Left renal pelvis (tissue), 4 donors: ENCODE measurements around the gene PLEKHG5. TPM values are rescaled to one million over a fixed set of nuclear protein-coding genes. Genes with fewer than 3 reads are reported as not detected.
"Not testable (repeated sequence)": the region's sequence is repeated elsewhere in the genome, so short reads cannot be mapped to it uniquely, and the experiment has no call there.

Source experiments
- DNase-seq, 4 donors: peaks; one replicate each; pipeline ENCODE4 v3.0.0-alpha.2; 2013; ENCODE audit warnings: low read depth in 4 of 4, low spot score in 3 of 4
- polyA plus RNA-seq, 4 donors: library from polyadenylated mRNA; unstranded; fragments of 120-200 nt; gene quantifications; one replicate each; pipeline ENCODE4 v1.2.1, GENCODE V29; 2013; ENCODE audit not compliant: insufficient read length in 4 of 4

PLEKHG5 gene
- polyA plus RNA-seq, 4 donors, result 10.9 to 23.5 (median 14.0) TPM

DNA sequence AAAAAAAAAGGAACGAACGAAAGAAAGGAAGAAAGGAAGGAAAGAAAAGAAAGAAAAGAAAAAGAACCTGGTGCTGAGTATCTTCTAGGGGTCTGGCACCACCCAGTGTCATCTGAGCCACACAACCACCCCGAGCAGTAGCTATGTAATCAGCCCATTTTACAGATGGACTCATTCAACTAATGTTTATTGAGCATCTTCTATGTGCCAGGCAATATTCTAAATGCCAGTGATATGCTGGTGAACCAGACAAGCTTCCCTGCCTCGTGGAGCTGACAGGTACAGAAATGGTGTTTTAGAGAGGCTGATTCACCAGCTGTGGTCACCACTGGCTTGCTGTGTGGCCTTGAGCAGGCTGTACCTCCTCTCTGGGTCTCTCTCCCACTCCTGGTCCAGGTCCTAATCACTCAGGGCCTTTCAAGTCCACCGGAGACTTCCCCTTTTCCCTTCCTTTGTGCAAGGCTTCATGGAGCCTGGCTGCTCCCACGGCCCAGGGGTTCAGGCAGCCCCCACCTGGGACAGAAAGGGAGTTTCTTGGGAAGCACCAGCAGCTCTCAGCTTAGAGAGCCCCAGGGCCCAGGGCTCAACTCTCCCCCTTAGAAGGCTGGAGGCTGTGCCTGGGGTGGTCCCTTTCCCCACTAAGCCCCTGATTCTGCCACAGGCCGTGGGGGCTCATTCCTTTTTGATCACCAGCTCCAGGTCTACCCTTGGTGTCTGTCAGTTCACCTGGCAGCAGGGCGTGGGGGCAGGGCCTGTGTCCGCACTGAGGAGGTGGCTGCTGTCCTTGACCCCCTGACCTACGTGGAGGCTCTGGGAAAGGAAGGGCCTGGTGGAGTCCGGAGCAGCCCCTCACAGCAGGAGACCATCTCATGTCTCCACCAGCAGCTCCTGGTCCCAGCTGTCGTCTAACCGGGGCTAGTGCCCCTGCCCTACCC, 59.6 kb downstream of the PLEKHG5 start:
- DNase-seq, result not testable (repeated sequence)

- not testable (repeated sequence) for DNase-seq
Measured at GRCh38 chr1:6429660-6430411, 61.6 kb downstream of the PLEKHG5 start.

DNA sequence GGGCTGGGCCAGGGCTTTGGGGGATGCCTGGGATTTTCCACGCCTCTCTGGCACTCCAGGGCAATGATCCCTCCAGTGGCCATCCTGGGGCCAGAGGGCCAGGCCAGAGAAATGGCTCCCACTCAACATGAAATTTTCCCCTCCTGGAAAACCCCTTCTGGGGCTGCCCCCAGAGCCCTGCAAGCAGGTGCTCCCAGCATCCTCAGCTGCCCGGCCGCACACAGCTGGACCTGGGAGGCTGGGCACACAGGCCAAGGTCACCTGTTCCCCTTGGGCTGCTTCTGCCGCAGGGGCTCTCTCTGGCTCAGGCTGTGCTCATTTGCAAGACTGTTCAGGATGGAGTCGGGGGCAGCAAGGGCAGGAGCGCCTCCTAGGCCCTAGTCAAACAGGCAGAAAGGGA, 63.0 kb downstream of the PLEKHG5 start:
- not testable (repeated sequence) for DNase-seq

GRCh38 chr1:6427441-6428390, 63.8 kb downstream of the PLEKHG5 start:
- no peak for DNase-seq

GRCh38 chr1:6426972-6427350, 64.5 kb downstream of the PLEKHG5 start:
- DNase-seq, result no peak

DNA sequence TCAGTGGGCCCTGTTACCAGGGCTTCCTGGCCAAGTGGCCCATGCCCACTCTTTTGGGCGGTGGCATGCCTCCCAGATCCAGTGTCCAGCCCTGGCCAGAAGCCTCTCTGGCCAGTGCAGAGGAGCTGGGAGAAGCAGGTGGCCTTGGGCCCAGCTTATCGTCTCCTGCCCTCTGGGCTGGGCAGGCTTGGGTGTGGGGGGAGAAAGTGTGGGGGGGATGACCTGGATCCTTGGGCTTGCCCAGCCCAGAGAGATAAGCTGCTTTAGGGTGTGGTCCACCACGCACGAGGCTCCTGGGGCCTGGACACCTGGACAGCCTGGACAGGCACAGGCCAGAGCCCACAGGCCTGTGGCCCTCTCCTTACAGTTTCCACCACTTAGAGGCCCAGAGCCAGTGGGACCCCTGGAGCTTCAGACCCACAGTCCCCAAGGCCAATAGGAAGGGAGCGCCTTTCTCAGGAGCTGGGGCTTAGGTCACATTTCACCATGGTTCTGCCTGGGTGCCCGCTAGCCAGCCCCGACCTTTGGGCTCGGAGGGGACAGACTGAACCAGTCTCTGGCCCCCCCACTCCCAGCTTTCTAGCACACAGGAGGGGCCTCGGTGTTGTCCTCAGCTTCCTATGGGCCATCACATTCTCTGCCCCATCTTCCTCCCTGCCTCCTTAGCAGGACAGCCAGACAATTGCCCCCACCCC, 65.0 kb downstream of the PLEKHG5 start:
- DNase-seq, result no peak

DNA sequence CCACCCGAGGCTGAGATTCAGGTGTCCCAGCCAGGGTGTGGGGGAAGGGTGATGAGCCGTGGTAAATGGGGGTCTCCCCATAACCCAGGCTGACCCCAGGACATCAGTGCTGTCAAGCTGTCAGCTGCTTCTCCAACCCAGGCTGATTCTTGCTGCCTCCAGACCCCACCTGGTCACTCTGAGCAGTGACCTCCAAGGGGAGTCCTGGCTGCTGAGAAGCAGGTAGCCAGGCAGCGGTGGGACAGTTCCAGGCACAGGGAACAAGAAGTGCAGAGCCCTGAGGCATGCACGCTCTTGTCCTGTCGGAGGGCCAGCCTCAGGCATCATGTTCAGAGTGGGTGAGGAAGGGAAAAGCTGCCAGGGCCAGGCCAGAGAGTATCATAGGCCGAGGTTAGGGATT, 65.8 kb downstream of the PLEKHG5 start:
- no peak for DNase-seq

DNA sequence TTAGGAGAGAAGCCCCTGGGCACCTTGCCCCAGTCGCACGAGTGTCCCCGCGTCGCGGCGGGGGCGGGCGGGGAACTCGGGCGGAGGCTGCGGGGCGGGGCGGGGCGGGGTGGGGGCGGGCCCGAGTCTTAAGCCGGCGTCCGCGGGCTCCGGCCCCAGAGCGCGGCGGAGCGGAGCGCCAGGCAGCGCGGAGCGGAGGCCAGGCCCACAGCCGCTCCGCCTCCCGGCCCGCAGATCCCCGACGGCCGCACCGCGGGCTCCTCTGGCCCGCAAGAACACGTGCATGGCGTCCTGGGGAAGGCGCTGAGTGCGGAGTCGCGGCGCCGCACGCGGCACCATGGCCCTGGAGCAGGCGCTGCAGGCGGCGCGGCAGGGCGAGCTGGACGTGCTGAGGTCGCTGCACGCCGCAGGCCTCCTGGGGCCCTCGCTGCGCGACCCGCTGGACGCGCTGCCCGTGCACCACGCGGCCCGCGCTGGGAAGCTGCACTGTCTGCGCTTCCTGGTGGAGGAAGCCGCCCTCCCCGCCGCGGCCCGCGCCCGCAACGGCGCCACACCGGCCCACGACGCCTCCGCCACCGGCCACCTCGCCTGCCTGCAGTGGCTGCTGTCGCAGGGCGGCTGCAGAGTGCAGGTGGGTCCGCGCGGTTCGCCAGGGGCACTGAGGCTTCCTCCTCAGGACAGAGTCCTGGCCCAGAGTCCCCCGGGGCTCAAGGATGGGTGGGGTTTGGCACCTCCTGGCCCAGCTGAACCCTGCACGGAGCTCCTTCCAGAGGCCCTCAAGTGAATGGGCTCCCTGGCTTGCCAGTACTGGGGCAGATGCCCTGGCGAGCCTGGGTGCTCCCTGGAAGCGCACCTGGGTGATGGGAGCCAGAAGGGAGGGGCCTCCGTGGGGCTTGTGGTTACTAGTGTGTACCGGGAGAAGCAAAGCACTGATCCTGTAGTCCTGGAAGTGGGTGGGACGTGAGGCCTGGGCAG, 66.6 kb downstream of the PLEKHG5 start, which contains the start of gene ESPN:
Gene ESPN, plus strand, starts transcription at position 158 of the 975 bp plus-strand sequence. Its CDS starts 180 bp downstream, at position 338.
- DNase-seq, result no peak

- no peak for DNase-seq
Measured at GRCh38 chr1:6424000-6424565, 67.4 kb downstream of the PLEKHG5 start.

DNA sequence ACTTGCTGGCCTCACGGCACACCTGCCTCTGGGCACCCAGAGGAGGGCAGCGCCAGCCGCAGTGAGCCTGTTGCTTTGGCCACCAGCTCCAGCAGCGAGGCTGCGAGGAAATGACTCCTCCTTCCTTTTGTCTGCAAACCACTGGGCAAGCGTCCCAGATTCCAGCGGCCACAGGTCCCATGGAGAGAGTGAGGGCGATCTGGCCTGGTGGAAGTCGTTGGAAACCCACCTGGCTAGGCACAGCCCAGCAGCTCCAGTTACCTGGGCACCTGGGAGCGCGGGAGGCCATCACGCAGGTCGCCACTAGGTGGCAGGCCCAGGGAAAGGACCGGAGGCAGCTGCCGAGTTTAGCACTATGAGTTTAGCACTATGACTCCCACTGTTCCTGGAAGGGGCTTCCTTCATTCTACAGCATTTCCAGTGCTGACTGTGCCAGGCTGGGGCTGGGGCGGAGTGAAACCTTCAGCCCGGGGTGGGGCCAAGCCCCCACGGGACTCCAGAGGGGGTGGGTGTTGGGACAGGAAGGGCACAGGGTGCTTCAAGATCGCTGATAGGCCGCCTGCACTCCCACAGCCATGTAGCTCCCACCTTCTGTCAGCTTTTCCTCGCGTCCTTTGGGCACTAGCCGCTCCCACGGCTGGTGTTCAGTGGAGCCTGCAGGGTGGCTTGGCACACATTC, 68.0 kb downstream of the PLEKHG5 start:
- DNase-seq, result no peak

DNA sequence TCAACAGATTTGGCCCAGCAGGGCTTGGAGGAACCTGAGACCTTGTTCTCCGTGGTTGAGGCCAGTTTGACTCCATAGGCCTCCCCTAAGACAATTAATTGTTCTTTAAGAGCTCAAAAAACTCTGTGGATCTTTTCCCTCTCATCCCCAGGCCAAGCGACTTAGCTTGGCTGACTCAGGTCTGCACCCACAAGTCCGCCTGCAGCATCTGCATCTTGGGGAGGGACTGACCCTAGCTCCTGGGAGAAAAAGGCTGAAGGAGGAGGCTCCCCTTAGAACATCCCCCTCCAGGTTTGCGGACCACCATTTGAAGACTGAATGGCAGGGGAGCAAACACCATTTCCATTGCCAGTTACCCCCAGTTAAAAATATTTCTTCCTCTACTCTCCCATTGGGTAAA, 70.2 kb downstream of the PLEKHG5 start:
- DNase-seq, result no peak

DNA sequence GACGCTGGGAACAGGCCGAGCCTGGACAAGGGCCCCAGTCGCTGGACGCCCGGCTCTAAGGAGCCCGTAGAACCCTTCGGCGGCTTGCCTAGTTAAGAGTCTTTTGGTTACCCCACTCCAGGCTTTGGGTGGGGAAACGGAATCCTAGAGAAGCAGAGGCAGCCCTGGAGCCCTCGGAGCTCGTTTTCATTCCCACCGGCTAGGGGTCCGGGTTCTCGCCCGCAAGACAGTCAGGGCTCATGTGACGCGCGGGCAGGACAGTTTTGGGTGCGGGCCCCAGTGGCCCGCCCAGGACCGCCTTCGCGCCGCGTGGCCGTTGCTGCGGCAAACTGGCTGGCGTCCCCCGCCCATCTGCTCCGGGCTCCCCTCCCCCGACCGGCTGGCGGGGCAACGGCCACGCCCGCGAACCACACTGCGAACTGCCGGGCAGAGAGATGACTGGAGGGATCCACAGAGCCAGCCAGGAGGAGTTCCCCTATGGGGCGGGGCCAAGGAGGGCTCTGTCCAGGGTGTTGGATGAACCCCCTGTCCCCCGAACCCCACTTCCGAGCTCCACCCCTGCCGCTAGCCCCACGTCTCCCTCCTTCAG, 70.9 kb downstream of the PLEKHG5 start:
- DNase-seq, result no peak

DNA sequence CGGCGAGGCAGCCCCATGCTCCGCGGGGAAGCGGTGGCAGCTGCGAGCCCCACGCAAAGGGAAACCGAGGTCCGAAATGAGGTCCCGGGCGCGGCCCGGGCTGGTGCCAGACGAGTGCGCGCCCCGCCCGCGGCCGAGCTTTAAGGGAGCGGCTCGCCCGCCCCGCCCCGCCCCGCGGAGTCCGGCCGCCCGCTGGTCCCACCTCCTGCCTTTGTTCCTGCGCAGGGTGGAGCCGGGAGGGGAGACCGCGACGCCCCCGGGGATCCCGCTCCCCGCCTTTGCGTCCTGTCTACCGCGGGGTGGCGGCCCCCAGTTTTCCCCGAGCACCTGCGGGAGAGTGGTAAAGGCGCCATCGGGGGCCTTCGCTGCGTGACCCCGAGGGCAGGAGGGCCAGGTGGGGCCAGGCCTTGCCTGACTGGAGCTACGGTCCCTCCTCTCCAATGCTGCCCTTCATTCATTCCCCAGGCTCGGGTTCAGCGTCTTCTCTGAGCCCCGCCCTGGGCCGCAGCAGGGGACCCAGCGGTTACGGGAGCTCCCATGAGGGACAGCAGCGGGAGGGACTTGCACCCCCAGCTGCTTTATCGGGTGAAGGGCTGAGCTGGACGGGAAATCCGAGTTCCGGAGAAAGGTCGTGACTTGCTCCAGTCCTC, 71.5 kb downstream of the PLEKHG5 start, which contains the start of gene HES2:
Gene HES2, minus strand, starts transcription at position 116 of the 650 bp plus-strand sequence. Its CDS starts 99 bp downstream, at position 17.
- no peak for DNase-seq

DNA sequence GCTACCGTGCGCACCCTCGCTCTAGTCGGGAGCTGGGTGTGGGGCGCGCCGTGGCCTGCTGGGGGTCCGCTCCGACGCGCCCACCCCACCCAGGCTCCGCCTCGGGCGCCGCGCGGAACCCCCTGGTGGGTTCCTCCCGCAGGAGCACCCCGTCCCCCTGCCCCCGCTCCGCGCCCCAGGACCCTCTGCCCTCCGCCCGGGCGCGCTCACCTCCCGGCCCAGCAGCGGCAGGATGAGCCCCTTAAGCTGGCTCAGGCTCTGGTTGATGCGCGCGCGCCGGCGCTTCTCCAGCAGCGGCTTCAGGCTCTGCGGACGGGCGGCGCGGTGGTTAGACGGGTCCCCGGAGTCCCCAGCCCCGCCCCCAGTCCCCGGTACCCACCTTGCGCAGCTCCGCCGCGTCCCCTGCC, 72.1 kb downstream of the PLEKHG5 start:
- no peak for DNase-seq

GRCh38 chr1:6418668-6419396, 72.6 kb downstream of the PLEKHG5 start:
- DNase-seq, result no peak
